Fibroblast of the aortic adventitia (primary cell): Measurements from ENCODE around the gene PNMA6F. TPM values are rescaled to one million over a fixed set of nuclear protein-coding genes. Genes with fewer than 3 reads are reported as not detected.

ENCODE experiments used
- DNase-seq: peaks from one replicate; pipeline ENCODE4 v3.0.0-alpha.2; 2010; ENCODE audit warnings: low read depth
- H3K4me3 ChIP-seq: 2 replicates; pipeline ENCODE4 v1.5.1; 2011; ENCODE audit warnings: low read depth, mild to moderate bottlenecking, control low read depth, low read length, moderate library complexity
- total RNA-seq: library from RNA; depleted of rRNA; stranded (reverse); fragments of >200 nt; gene quantifications from 2 replicates; pipeline ENCODE4 v1.2.3, GENCODE V29; 2012; ENCODE audit warnings: low replicate concordance
- TF ChIP-seq, protein P1 (sequence below): IDR thresholded peaks from 2 replicates; pipeline ENCODE4 v1.5.1; 2011; ENCODE audit warnings: mild to moderate bottlenecking, low read length, control low read depth, inconsistent platforms; ENCODE audit not compliant: insufficient read depth

The PNMA6F gene
- total RNA-seq, 1 donor = not detected

GRCh38 chrX:153347530-153347929 lies 26.0 kb upstream of the PNMA6F start:
- TF ChIP-seq, protein P1, sequence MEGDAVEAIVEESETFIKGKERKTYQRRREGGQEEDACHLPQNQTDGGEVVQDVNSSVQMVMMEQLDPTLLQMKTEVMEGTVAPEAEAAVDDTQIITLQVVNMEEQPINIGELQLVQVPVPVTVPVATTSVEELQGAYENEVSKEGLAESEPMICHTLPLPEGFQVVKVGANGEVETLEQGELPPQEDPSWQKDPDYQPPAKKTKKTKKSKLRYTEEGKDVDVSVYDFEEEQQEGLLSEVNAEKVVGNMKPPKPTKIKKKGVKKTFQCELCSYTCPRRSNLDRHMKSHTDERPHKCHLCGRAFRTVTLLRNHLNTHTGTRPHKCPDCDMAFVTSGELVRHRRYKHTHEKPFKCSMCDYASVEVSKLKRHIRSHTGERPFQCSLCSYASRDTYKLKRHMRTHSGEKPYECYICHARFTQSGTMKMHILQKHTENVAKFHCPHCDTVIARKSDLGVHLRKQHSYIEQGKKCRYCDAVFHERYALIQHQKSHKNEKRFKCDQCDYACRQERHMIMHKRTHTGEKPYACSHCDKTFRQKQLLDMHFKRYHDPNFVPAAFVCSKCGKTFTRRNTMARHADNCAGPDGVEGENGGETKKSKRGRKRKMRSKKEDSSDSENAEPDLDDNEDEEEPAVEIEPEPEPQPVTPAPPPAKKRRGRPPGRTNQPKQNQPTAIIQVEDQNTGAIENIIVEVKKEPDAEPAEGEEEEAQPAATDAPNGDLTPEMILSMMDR = no peak
- H3K4me3 ChIP-seq = no peak overlapping the region
- no peak for DNase-seq

- TF ChIP-seq, protein P1 = no peak
- no peak overlapping the region for H3K4me3 ChIP-seq
- DNase-seq = no peak
Observed at GRCh38 chrX:153343674-153344073, 22.1 kb upstream of the PNMA6F start.

DNA sequence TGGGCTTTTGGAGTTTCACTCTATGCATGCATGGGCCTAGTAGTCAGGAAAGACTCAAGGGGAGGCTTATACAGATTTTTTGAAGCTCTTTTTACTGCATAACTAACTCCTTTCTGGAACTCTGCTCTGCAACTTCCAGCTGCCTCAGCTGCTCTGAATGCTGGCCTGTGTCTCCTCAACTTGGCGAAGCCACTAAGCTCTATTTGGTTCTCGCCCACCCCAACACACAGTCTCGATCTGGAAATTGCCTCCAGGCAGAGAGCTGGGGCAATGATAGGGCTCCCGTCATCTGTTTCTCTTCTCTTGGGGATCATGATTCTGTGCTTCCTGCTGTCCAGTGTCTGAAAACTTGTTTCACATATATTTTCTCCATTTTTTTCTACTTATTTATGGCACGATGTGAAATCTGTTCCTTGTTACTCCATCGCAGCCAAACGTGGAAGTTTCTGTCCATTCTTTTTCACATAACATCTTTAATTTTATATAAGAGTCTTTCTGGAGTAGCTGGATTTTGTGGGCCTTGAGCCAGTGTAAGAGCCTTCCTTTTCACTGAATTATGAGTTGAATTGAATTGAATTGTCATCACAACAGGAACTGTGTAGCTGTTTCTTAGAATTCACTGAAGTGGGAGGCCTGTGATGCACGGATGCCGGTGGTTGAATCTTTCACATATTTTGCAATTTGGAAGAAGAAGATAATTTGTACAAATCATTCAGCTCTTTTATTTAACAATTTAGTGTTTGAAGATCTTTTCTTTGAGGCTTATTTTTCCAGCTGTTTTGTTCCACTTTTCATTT lies 21.4 kb upstream of the PNMA6F start:
- H3K4me3 ChIP-seq = no peak overlapping the region
- TF ChIP-seq, protein P1 = no peak
- peak; percentile 4 for DNase-seq

DNA sequence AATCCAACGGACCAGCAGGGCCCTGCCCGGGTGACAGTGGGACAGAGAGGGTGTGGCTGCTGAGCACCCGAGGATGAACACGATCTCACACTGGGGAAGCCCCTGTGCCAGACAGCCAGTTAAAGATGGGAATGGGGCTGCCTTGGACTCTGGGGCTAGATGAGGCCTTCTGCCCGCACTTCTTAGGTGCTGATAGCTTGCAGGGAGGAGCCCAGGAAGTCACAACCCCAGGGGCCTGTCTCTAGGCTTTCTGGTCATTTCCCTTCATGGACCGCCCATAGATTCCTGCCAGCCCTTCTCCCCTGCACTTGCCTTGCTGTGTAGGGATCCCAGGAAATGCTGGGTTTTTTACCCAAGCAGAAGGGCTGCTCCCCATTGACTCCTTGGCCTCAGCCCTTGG lies 18.5 kb upstream of the PNMA6F start:
- no peak for DNase-seq
- TF ChIP-seq, protein P1 = no peak
- no peak overlapping the region for H3K4me3 ChIP-seq

- TF ChIP-seq, protein P1 = no peak
- DNase-seq = no peak
- no peak overlapping the region for H3K4me3 ChIP-seq
Observed at GRCh38 chrX:153339662-153340061, 18.1 kb upstream of the PNMA6F start.

GRCh38 chrX:153338836-153339235 lies 17.3 kb upstream of the PNMA6F start:
- TF ChIP-seq, protein P1 = no peak
- DNase-seq = no peak
- no peak overlapping the region for H3K4me3 ChIP-seq
